Right atrium auricular region (tissue), 2 donors: ENCODE data around the gene PCDH11Y. TPM values are rescaled to one million over a fixed set of nuclear protein-coding genes. Genes with fewer than 3 reads are reported as not detected.
"Not testable (repeated sequence)": the region's sequence is repeated elsewhere in the genome, so short reads cannot be mapped to it uniquely, and the experiment has no call there.

Experiments
- DNase-seq: peaks from one replicate; pipeline ENCODE4 v3.0.0-alpha.2; 2019; ENCODE audit warnings: low spot score
- H3K27ac ChIP-seq, 2 donors: fragments of 200-600 bp; sonication (generic); 1 replicate in 1 of 2; 2 replicates in 1 of 2; pipeline ENCODE4 v1.5.1; 2016 to 2019
- H3K27me3 ChIP-seq, 2 donors: fragments of 200-600 bp; sonication (generic); one replicate each; pipeline versions ENCODE4 v1.5.1 to v1.6.0; 2017 to 2019
- H3K36me3 ChIP-seq: fragments of 200-600 bp; sonication (generic); one replicate; pipeline ENCODE4 v1.5.1; 2016
- H3K4me1 ChIP-seq, 2 donors: fragments of 200-600 bp; sonication (generic); one replicate each; pipeline versions ENCODE4 v1.5.1 to v1.6.0; 2017 to 2019
- H3K4me3 ChIP-seq, 2 donors: fragments of 200-600 bp; sonication (generic); 1 replicate in 1 of 2; 2 replicates in 1 of 2; pipeline ENCODE4 v1.5.1; 2017 to 2019; ENCODE audit warnings: mild to moderate bottlenecking in 1 of 2, moderate library complexity in 1 of 2
- H3K9me3 ChIP-seq, 2 donors: fragments of 200-600 bp; sonication (generic); one replicate each; pipeline ENCODE4 v1.5.1; 2019
- total RNA-seq, 2 donors: library from RNA; depleted of rRNA; stranded (reverse); fragments of >200 nt; gene quantifications; one replicate each; pipeline ENCODE4 v1.1.0, GENCODE V29; 2016

PCDH11Y gene
- total RNA-seq, 2 donors from 2014 or later: not detected

DNA sequence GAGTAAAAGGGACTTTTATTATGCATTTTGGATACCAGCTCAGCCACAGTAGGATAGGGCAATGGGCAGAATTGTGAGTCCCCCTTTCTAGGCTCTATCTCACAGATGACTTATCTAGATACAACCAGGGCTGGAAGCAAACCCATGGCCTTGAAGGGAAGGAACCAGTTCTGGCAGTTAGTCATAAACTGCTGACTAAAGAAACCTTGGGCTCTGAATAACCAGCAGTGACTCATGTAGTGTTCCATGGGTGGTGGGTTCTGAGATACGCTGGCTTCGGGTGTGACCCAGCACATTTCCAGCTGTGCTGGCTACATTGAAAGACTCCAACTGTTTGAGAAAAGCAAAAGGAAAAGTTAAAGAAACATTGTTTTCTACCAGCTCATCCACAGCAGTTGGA, 679.2 kb downstream of the PCDH11Y start:
- not testable (repeated sequence) for DNase-seq, H3K4me3 ChIP-seq, H3K9me3 ChIP-seq, H3K27me3 ChIP-seq, H3K27ac ChIP-seq, H3K36me3 ChIP-seq, H3K4me1 ChIP-seq

DNA sequence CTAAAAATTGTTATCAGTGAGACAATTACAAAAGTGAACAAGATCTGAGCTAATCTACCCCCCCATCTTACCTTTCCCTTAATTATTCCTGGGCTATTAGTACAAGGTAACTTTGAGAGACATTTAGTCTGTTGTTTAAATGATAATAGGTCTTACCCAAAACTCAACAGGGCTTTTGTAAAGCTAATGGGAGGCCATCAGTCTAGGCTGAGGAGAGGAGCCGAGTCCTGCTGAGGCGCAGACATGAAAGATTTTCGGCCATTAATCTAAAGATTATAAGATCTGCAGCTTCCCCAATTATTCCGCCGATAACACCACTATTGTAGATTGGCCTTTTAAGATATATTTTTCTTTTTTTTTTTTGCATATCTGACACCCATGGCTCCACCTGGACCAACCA, 708.6 kb downstream of the PCDH11Y start:
- not testable (repeated sequence) for H3K27me3 ChIP-seq, DNase-seq, H3K36me3 ChIP-seq, H3K9me3 ChIP-seq, H3K27ac ChIP-seq, H3K4me3 ChIP-seq, H3K4me1 ChIP-seq

DNA sequence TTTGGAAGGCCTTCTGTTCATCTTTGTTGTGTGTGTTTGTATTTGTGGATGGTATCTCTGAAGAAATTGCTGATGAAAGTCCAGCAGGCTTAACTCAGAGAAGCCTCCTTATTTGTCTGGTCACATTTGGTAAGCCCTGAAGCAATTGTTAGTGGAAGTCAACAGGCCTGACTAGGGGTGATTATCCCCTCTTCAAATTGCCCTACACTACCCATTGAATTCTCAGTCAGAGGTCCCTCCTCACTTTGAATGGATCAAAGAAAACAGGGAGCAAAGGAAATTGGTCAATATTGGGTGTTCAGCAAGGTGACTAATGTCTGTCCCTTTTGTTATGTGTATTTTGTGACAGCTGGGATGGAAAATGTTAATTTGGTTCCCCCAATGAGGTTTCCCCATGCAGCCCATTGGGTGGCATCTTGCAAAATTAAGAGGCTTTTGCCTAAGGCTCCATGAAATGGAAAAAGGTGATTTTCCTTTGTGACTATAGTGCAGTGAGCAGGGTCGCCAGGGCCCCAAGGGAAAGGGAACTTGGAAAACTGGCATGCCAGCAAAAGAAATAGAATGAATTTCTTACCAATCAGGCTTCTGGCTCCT, 709.8 kb downstream of the PCDH11Y start:
- not testable (repeated sequence) for H3K36me3 ChIP-seq, H3K4me3 ChIP-seq, H3K4me1 ChIP-seq, H3K27ac ChIP-seq, H3K27me3 ChIP-seq, DNase-seq, H3K9me3 ChIP-seq

DNA sequence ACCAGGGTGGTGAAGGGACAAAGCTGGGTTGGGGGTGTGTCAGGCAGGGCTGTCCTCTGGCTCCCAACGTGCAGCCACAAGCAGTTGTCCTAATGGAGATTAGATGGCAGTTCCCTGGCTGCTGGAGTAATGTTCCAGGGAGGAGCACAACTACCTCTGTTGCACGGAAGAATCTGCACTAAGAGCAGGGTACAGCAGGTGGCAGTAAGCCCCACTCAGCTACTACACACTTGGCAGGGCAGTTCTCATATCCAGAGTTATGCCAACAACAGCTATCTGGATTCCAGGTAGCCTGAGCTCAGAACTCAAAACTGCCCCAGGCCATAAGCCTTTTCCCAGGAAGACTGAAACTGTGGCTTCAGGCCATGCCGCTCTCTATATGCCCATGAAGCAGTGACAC, 761.3 kb downstream of the PCDH11Y start:
- not testable (repeated sequence) for H3K27me3 ChIP-seq, H3K27ac ChIP-seq, H3K36me3 ChIP-seq, DNase-seq, H3K4me1 ChIP-seq, H3K9me3 ChIP-seq, H3K4me3 ChIP-seq

DNA sequence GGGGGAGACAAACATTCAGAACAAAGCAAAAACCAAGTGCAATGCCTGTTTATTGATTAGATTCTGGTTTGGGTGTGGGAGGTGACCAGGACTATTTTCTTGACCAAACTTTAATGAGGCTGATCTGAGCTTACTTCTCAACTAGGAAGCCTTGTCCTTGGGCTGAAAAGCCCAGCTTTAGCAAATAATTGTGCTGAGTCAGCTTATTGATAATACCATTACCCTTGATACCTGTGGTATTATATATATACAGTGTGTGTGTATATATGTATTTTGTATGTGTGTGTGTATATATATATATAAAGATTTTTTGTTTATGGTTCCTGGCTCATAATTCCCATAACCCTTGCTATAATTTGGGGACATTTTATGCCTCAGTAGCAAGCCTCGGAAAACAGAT, 776.4 kb downstream of the PCDH11Y start:
- H3K36me3 ChIP-seq, DNase-seq, H3K4me3 ChIP-seq, H3K9me3 ChIP-seq, H3K4me1 ChIP-seq, H3K27me3 ChIP-seq, H3K27ac ChIP-seq: not testable (repeated sequence)
